ENCODE measurements around the gene GPT2.

The GPT2 gene

GRCh38 chr16:46844771-46845170 is 39.4 kb upstream of the GPT2 start:
- H3K4me3 ChIP-seq (ENCODE audit: low read length): no peak overlapping the region
- DNase-seq (ENCODE audit: low read depth): no peak
- TF ChIP-seq CTCF (conservative IDR thresholded peaks at IDR 0.05; ENCODE audit: low read depth, low read length): no peak

DNA sequence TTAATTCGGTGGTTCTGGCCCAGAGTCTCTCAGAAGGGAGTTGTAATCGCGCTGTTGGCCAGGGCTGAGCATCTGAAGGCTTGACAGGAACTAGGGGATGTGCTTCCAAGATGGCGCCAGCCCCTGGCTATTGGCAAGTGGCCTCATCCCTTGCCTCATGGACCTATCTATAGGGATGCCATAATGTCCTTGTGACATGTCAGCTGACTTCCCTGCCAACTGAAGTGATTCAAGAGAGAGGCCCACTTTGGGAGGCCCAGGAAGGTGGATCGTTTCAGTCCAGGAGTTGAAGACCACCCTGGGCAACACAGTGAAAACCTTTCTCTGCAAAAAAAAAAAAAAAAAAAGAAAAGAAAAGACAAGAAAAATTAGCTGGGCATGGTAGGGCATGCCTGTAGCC is 38.2 kb upstream of the GPT2 start:
- no peak overlapping the region for H3K4me3 ChIP-seq (ENCODE audit: low read length)
- DNase-seq (ENCODE audit: low read depth): no peak
- no peak for TF ChIP-seq CTCF (conservative IDR thresholded peaks at IDR 0.05; ENCODE audit: low read depth, low read length)

- no peak for TF ChIP-seq CTCF (conservative IDR thresholded peaks at IDR 0.05; ENCODE audit: low read depth, low read length)
- no peak overlapping the region for H3K4me3 ChIP-seq (ENCODE audit: low read length)
- DNase-seq (ENCODE audit: low read depth): no peak
Measured at GRCh38 chr16:46848768-46849764, 35.1 kb upstream of the GPT2 start.

DNA sequence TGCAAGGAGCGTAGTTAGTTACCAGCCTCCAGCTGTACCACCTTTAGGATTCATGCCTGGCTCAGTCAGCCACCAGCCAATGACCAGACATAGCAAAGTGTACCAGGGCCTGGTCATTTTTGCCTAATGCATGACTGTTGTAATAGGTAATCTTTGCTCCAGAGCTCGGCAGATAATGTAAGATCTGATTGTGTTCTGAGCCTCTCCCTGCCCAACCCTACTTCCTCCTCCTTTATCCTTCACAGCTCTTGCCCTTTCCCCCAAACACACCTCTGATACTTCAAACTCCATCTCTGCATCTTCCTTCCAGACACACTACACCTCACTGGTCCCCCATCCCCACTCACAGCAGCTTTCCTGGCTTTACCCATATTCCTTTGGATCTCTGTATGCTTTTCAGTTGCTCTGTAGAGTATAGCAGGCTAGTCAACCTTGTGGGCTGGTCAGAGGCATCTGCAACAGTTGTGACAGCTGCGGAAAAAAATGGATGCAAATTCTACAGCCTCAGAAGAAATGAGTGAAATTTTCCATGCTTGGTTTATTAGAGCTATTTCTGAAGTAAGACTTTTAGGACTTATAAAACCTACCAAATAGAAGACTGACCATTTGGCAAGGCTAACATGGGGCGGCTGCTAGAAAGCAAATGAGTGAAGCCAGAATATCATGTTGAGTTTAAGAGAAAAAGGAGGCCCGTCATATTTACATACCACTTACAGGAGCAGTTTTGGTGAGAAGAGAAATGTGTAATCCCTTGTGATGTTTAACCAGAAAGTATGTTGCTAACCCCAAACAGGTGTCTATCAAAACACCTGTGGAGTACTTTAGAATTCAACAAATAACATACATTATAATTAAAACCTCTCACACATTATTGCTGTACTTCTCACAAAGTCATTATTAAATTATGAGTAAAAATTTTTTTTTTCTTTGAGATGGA is 33.3 kb upstream of the GPT2 start:
- no peak for TF ChIP-seq CTCF (conservative IDR thresholded peaks at IDR 0.05; ENCODE audit: low read depth, low read length)
- no peak overlapping the region for H3K4me3 ChIP-seq (ENCODE audit: low read length)
- no peak for DNase-seq (ENCODE audit: low read depth)

DNA sequence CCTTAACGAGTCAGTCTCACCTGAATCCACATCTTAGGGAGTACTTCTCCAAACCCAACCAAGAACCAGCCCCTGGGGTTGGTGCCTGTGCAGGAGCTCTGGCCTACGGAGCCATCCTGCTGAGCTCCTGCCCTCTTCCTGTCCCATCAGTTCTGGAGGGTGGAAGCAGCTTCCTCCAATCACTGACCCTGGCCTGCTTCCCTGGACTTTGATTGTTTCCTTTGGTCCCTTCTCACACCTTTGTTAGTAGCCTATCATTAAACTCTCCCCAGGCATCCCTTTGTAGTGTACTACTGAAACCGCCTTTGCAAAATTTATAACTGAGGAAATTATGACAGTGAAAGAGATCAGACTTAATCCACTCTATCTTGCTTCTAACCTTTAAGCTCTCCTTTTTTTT is 32.0 kb upstream of the GPT2 start:
- no peak overlapping the region for H3K4me3 ChIP-seq (ENCODE audit: low read length)
- TF ChIP-seq CTCF (conservative IDR thresholded peaks at IDR 0.05; ENCODE audit: low read depth, low read length): no peak
- no peak for DNase-seq (ENCODE audit: low read depth)

- DNase-seq (ENCODE audit: low read depth): no peak
- TF ChIP-seq CTCF (conservative IDR thresholded peaks at IDR 0.05; ENCODE audit: low read depth, low read length): peak; percentile 84
- no peak overlapping the region for H3K4me3 ChIP-seq (ENCODE audit: low read length)
Measured at GRCh38 chr16:46853713-46854443, 30.3 kb upstream of the GPT2 start.
